Tibial artery (tissue), 4 donors: ENCODE data around the gene ZNF212.

Experiments
- DNase-seq, 2 donors: peaks; one replicate each; pipeline ENCODE4 v3.0.0-alpha.2; 2019
- H3K27ac ChIP-seq, 2 donors: fragments of 200-600 bp; sonication (generic) in 1 of 2; 1 replicate in 1 of 2; 2 replicates in 1 of 2; pipeline ENCODE4 v1.5.1; 2018 to 2019; ENCODE audit warnings: mild to moderate bottlenecking in 1 of 2
- H3K27me3 ChIP-seq, 2 donors: fragments of 200-600 bp; sonication (generic) in 1 of 2; one replicate each; pipeline versions ENCODE4 v1.5.1 to v1.6.0; 2016 to 2019
- H3K36me3 ChIP-seq, 3 donors: fragments of 200-600 bp; sonication (generic) in 2 of 3; one replicate each; pipeline ENCODE4 v1.5.1; 2016 to 2019; ENCODE audit warnings: mild to moderate bottlenecking in 2 of 3
- H3K4me1 ChIP-seq, 4 donors: fragments of 200-600 bp; sonication (generic) in 2 of 4; 1 replicate in 3 of 4; 2 replicates in 1 of 4; pipeline ENCODE4 v1.5.1; 2016 to 2019
- H3K4me3 ChIP-seq, 2 donors: fragments of 200-600 bp; sonication (generic) in 1 of 2; 1 replicate in 1 of 2; 2 replicates in 1 of 2; pipeline ENCODE4 v1.5.1; 2018 to 2019; ENCODE audit warnings: mild to moderate bottlenecking in 2 of 2
- H3K9me3 ChIP-seq, 3 donors: fragments of 200-600 bp; sonication (generic) in 1 of 3; one replicate each; pipeline ENCODE4 v1.5.1; 2016 to 2019
- CTCF ChIP-seq, 2 experiments: fragments of 200-600 bp in 1 of 2; fragments of 450-650 bp in 1 of 2; IDR thresholded peaks; one replicate each; pipeline ENCODE4 v1.5.1; 2017 to 2019; ENCODE audit warnings: antibody characterized with exemption in 2 of 2, mild to moderate bottlenecking in 1 of 2, moderate library complexity in 1 of 2
- intact Hi-C: fragments of 100-400 bp; cut with DNase I; formaldehyde crosslinking; loops from one replicate; pipeline ENCODE4 v1.15.0; 2023; ENCODE audit warnings: low total_unique reads

ZNF212 gene

GRCh38 chr7:149302222-149302621, 62.8 kb downstream of the ZNF212 start:
- Histone ChIP-seq H3K9me3 (no peaks in the 10 kb centered on the region), H3K4me3 (no peak overlapping the region), H3K27me3 (peaks cover 0 to 2% of the 10 kb centered on the region in 2 donors), H3K36me3 (peaks cover 0 to 4% (median 0%) of the 10 kb centered on the region in 3 donors), H3K27ac (no peak overlapping the region), H3K4me1 (no peaks in the 10 kb centered on the region)
- no peak for DNase-seq
- no peak for TF ChIP-seq CTCF (IDR thresholded peaks at IDR 0.05)
- intact Hi-C loops, result no loop called here

DNA sequence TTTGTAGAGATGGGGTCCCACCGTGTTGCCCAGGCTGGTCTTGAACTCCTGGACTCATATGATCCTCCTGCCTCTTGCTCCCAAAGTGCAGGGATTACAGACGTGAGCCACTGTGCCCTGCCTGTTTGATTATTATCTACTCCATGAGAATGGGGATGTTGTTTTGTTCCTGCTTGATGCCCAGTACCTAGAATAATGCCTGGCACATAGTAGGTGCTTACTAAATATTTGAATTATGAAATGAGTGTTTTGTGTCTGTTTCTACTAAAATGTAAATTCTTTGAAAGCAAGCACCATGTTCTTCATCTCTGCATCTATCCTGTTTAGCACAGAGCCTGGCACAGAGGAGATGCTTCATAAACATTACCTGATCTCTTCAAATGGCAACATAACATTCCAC, 63.4 kb downstream of the ZNF212 start:
- intact Hi-C loops, result no loop called here
- Histone ChIP-seq H3K36me3 (no peaks in the 10 kb centered on the region), H3K4me1 (no peaks in the 10 kb centered on the region), H3K9me3 (no peaks in the 10 kb centered on the region), H3K27me3 (peaks cover 0 to 2% of the 10 kb centered on the region in 2 donors), H3K27ac (no peak overlapping the region), H3K4me3 (no peak overlapping the region)
- DNase-seq, result no peak
- no peak for TF ChIP-seq CTCF (IDR thresholded peaks at IDR 0.05)

- H3K9me3 ChIP-seq, result no peaks in the 10 kb centered on the region
- no peak overlapping the region for H3K27ac ChIP-seq
- DNase-seq, result no peak
- H3K4me1 ChIP-seq, result no peaks in the 10 kb centered on the region
- no peak overlapping the region for H3K4me3 ChIP-seq
- no peaks in the 10 kb centered on the region for H3K36me3 ChIP-seq
- intact Hi-C loops, result no loop called here
- TF ChIP-seq CTCF (IDR thresholded peaks at IDR 0.05), result no peak
- H3K27me3 ChIP-seq, result peaks cover 0 to 2% of the 10 kb centered on the region in 2 donors
Observed at GRCh38 chr7:149304006-149304405, 64.6 kb downstream of the ZNF212 start.
